Mammary epithelial cell (primary cell): ENCODE measurements around the gene PATL2.

Experiments used
- CTCF ChIP-seq, 2 donors: IDR thresholded peaks in 1 of 2; conservative IDR thresholded peaks in 1 of 2; 2 replicates each; pipeline ENCODE4 v1.5.1; 2011 to 2012; ENCODE audit warnings: inconsistent platforms in 2 of 2, low read length in 2 of 2, mild to moderate bottlenecking in 2 of 2, control low read depth in 1 of 2, low read depth in 1 of 2; ENCODE audit not compliant: insufficient read depth in 1 of 2; ENCODE audit errors: extremely low read depth in 1 of 2
- EZH2 ChIP-seq: IDR thresholded peaks from 2 replicates; pipeline ENCODE4 v1.6.1; 2012; ENCODE audit warnings: low read length, inconsistent platforms, borderline replicate concordance

GRCh38 chr15:44713006-44713966, 2.2 kb upstream of the PATL2 start:
- peak; percentile 40 to 42 for TF ChIP-seq CTCF (conservative IDR thresholded peaks at IDR 0.05 in 1 of 2, IDR thresholded peaks at IDR 0.05 in 1 of 2; ENCODE audit: extremely low read depth in 1 of 2, insufficient read depth in 1 of 2, low read depth in 1 of 2, low read length in 2 of 2)
- no peak for TF ChIP-seq EZH2
